SK-N-SH treated with all-trans-retinoic acid at 6 μM for 48 hours (cell line): ENCODE measurements around the gene LIFR.

Source experiments
- ATAC-seq: fragments of 200-7000 bp; cut with Tn5 transposase; 3 replicates; pipeline ENCODE4 v1.9.1; 2020; ENCODE audit warnings: mild to moderate bottlenecking, moderate library complexity
- ARNTL ChIP-seq: fragments of 450-650 bp; formaldehyde crosslinking; IDR thresholded peaks from 2 replicates; pipeline ENCODE4 v1.5.0; 2020; ENCODE audit warnings: low read depth, mild to moderate bottlenecking, moderate library complexity, borderline replicate concordance
- BACH2 ChIP-seq: fragments of 250-450 bp; sonication (Bioruptor Pico); IDR thresholded peaks from 2 replicates; pipeline ENCODE4 v1.9.0; 2021; ENCODE audit warnings: mild to moderate bottlenecking, borderline replicate concordance
- ISL1 ChIP-seq: fragments of 250-450 bp; sonication (Bioruptor Pico); IDR thresholded peaks from 2 replicates; pipeline ENCODE4 v2.1.2; 2022; ENCODE audit warnings: mild to moderate bottlenecking, moderate library complexity
- PATZ1 ChIP-seq: fragments of 250-450 bp; sonication (Bioruptor Pico); IDR thresholded peaks from 2 replicates; pipeline ENCODE4 v1.8.0; 2020; ENCODE audit warnings: mild to moderate bottlenecking, moderate library complexity, borderline replicate concordance
- POU6F1 ChIP-seq: fragments of 250-450 bp; sonication (Bioruptor Pico); IDR thresholded peaks from 2 replicates; pipeline ENCODE4 v1.8.0; 2021; ENCODE audit warnings: low read depth, mild to moderate bottlenecking, moderate library complexity, borderline replicate concordance
- PPARA ChIP-seq: fragments of 250-450 bp; sonication (Bioruptor Pico); IDR thresholded peaks from 2 replicates; pipeline ENCODE4 v1.5.0; 2020; ENCODE audit warnings: mild to moderate bottlenecking, borderline replicate concordance
- RARB ChIP-seq: fragments of 250-450 bp; sonication (Bioruptor Pico); IDR thresholded peaks from 2 replicates; pipeline ENCODE4 v1.8.0; 2021; ENCODE audit warnings: mild to moderate bottlenecking, moderate library complexity
- SNAI2 ChIP-seq: fragments of 250-450 bp; sonication (Bioruptor Pico); IDR thresholded peaks from 2 replicates; pipeline ENCODE4 v1.5.0; 2020; ENCODE audit warnings: mild to moderate bottlenecking, moderate library complexity
- TCF4 ChIP-seq: fragments of 250-450 bp; sonication (Bioruptor Pico); IDR thresholded peaks from 2 replicates; pipeline ENCODE4 v1.8.0; 2021; ENCODE audit warnings: mild to moderate bottlenecking, moderate library complexity, borderline replicate concordance
- TOX ChIP-seq: fragments of 250-450 bp; sonication (Bioruptor Pico); IDR thresholded peaks from 2 replicates; pipeline ENCODE4 v1.8.0; 2021; ENCODE audit warnings: mild to moderate bottlenecking, moderate library complexity, borderline replicate concordance
- ZFP3 ChIP-seq: fragments of 250-450 bp; sonication (Bioruptor Pico); IDR thresholded peaks from 2 replicates; pipeline ENCODE4 v1.5.0; 2020; ENCODE audit warnings: mild to moderate bottlenecking, moderate library complexity
- TF ChIP-seq, protein P1 (sequence below): fragments of 250-450 bp; sonication (Bioruptor Pico); IDR thresholded peaks from 2 replicates; pipeline ENCODE4 v1.5.1; 2021; ENCODE audit warnings: mild to moderate bottlenecking, moderate library complexity
- TF ChIP-seq, protein P2 (sequence below): fragments of 250-450 bp; sonication (Bioruptor Pico); IDR thresholded peaks from 2 replicates; pipeline ENCODE4 v1.5.0; 2020; ENCODE audit warnings: mild to moderate bottlenecking, moderate library complexity
- TF ChIP-seq, protein P3 (sequence below): fragments of 250-450 bp; sonication (Bioruptor Pico); IDR thresholded peaks from 2 replicates; pipeline ENCODE4 v1.5.1; 2020; ENCODE audit warnings: low read depth, mild to moderate bottlenecking, moderate library complexity

LIFR gene

DNA sequence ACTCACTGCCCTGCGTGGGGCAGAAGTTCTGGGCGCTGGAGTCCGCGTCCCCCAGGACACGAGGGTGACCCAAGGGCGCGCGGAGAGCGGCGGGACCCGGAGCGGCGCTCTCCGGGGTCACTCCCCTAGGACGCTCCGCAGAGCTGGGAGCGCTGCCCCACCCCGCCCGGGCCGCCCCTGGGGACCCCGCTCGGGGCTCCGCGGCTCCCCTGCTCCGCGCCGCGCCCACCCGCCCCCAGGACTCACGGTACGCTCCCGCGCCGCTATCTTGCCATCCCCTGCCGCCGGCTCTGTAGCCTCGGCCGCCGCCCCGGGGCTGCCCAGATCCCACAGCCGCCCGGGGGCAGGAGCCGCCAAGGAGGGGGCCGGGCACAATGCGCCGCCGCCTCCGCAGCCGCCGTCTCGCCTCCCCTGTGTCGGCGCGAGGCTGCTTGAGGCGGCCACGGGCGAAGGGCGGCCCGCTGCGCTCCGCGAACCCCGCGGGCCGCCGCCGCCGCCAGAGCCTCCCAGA, 303 bp downstream of the LIFR start (continued):
- TF ChIP-seq, protein P1, sequence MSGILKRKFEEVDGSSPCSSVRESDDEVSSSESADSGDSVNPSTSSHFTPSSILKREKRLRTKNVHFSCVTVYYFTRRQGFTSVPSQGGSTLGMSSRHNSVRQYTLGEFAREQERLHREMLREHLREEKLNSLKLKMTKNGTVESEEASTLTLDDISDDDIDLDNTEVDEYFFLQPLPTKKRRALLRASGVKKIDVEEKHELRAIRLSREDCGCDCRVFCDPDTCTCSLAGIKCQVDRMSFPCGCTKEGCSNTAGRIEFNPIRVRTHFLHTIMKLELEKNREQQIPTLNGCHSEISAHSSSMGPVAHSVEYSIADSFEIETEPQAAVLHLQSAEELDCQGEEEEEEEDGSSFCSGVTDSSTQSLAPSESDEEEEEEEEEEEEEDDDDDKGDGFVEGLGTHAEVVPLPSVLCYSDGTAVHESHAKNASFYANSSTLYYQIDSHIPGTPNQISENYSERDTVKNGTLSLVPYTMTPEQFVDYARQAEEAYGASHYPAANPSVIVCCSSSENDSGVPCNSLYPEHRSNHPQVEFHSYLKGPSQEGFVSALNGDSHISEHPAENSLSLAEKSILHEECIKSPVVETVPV (CRISPR knock-in tag): no peak

- ATAC-seq: no peak
- TF ChIP-seq ARNTL (CRISPR knock-in tag) (no peak), PATZ1 (CRISPR knock-in tag) (0 out of 2 replicates have a peak, but pooled peaks have one; percentile 42)
These were observed 925 bp downstream of the LIFR start for GRCh38 chr5:38555354-38556087.

DNA sequence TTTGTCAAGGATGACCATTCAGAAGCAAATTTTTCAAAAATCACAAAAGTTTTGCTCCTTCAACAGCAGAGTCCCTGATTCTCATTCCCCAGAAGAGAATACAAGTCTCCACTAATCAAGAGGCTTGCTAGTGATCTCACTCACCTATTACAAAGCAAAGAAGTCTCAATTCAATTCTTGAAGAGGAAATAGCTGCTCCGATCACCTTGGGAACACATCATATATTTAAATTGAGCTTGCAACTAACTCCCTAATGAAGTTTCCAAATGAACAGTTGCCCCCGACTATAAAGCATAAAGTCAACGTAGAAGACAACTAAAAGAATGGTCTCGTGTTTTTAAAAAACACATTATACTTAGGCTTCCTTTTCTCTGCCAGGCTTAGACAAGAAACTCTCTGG, 1.6 kb downstream of the LIFR start:
- ATAC-seq: no peak

DNA sequence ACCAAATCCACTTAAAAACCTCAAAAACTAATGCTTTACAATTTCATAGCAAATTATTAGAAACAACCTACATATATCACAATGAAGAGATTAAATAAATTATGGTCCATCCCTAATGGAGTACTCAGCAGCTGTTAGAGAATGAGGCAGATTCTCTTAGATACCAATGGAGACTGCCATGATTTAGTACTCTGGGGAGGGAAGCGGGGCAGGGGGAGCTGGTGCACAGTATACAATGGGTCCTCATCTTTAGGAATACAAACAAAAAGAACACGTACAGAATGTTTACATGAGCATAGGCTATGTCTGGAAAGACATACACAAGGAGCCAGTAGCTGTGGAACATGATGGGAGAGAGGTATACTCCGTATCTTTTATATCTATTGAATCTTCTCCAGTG, 2.0 kb downstream of the LIFR start:
- TF ChIP-seq ISL1 (peak; percentile 35; the same call in 1 of the 2 replicates), POU6F1 (no peak)
- no peak for ATAC-seq

More for the DNA sequence above, 1.6 kb downstream of the LIFR start:
- TF ChIP-seq SNAI2 (CRISPR knock-in tag) (no peak), ISL1 (no peak), POU6F1 (no peak), TOX (CRISPR knock-in tag) (no peak), TCF4 (CRISPR knock-in tag) (no peak), ZFP3 (CRISPR knock-in tag) (no peak), BACH2 (CRISPR knock-in tag) (no peak), RARB (CRISPR knock-in tag) (no peak), PPARA (CRISPR knock-in tag) (no peak)
- TF ChIP-seq, protein P2, sequence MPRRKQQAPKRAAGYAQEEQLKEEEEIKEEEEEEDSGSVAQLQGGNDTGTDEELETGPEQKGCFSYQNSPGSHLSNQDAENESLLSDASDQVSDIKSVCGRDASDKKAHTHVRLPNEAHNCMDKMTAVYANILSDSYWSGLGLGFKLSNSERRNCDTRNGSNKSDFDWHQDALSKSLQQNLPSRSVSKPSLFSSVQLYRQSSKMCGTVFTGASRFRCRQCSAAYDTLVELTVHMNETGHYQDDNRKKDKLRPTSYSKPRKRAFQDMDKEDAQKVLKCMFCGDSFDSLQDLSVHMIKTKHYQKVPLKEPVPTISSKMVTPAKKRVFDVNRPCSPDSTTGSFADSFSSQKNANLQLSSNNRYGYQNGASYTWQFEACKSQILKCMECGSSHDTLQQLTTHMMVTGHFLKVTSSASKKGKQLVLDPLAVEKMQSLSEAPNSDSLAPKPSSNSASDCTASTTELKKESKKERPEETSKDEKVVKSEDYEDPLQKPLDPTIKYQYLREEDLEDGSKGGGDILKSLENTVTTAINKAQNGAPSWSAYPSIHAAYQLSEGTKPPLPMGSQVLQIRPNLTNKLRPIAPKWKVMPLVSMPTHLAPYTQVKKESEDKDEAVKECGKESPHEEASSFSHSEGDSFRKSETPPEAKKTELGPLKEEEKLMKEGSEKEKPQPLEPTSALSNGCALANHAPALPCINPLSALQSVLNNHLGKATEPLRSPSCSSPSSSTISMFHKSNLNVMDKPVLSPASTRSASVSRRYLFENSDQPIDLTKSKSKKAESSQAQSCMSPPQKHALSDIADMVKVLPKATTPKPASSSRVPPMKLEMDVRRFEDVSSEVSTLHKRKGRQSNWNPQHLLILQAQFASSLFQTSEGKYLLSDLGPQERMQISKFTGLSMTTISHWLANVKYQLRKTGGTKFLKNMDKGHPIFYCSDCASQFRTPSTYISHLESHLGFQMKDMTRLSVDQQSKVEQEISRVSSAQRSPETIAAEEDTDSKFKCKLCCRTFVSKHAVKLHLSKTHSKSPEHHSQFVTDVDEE (CRISPR knock-in tag): no peak
- TF ChIP-seq, protein P3, sequence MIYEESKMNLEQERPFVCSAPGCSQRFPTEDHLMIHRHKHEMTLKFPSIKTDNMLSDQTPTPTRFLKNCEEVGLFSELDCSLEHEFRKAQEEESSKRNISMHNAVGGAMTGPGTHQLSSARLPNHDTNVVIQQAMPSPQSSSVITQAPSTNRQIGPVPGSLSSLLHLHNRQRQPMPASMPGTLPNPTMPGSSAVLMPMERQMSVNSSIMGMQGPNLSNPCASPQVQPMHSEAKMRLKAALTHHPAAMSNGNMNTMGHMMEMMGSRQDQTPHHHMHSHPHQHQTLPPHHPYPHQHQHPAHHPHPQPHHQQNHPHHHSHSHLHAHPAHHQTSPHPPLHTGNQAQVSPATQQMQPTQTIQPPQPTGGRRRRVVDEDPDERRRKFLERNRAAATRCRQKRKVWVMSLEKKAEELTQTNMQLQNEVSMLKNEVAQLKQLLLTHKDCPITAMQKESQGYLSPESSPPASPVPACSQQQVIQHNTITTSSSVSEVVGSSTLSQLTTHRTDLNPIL (CRISPR knock-in tag): no peak
